Spleen (tissue), 11 donors: ENCODE data around the gene TXN. TPM values are rescaled to one million over a fixed set of nuclear protein-coding genes. Genes with fewer than 3 reads are reported as not detected.
"Not testable (repeated sequence)": the region's sequence is repeated elsewhere in the genome, so short reads cannot be mapped to it uniquely, and the experiment has no call there.

Experiments
- DNase-seq: peaks from one replicate; pipeline ENCODE4 v3.0.0-alpha.2; 2020
- H3K27ac ChIP-seq, 8 donors: fragments of 200-600 bp; sonication (generic) in 7 of 8; 1 replicate in 4 of 8; 2 replicates in 4 of 8; pipeline versions ENCODE4 v1.5.0 to v1.8.0; 2016 to 2021; ENCODE audit warnings: inconsistent platforms in 4 of 8, mild to moderate bottlenecking in 4 of 8, moderate library complexity in 1 of 8
- H3K27me3 ChIP-seq, 7 donors: fragments of 200-600 bp; sonication (generic) in 6 of 7; replicated peaks in 1 of 7; 1 replicate in 4 of 7; 2 replicates in 3 of 7; pipeline versions ENCODE4 v1.5.0 to v1.8.0; 2016 to 2021; ENCODE audit warnings: inconsistent platforms in 3 of 7, mild to moderate bottlenecking in 1 of 7
- H3K36me3 ChIP-seq, 6 donors: fragments of 200-600 bp; sonication (generic) in 5 of 6; 1 replicate in 4 of 6; 2 replicates in 2 of 6; pipeline versions ENCODE4 v1.5.0 to v1.8.0; 2016 to 2021; ENCODE audit warnings: inconsistent platforms in 2 of 6
- H3K4me1 ChIP-seq, 6 donors: fragments of 200-600 bp; sonication (generic) in 5 of 6; 1 replicate in 3 of 6; 2 replicates in 3 of 6; pipeline versions ENCODE4 v1.5.0 to v1.8.0; 2016 to 2021; ENCODE audit warnings: inconsistent platforms in 3 of 6
- H3K4me3 ChIP-seq, 8 donors: fragments of 200-600 bp; sonication (generic) in 7 of 8; 1 replicate in 4 of 8; 2 replicates in 4 of 8; pipeline versions ENCODE4 v1.5.0 to v1.8.0; 2016 to 2021; ENCODE audit warnings: inconsistent platforms in 4 of 8, mild to moderate bottlenecking in 4 of 8, moderate library complexity in 2 of 8
- H3K9me3 ChIP-seq, 8 donors: fragments of 200-600 bp; sonication (generic) in 7 of 8; 1 replicate in 4 of 8; 2 replicates in 4 of 8; pipeline versions ENCODE4 v1.5.0 to v1.8.0; 2016 to 2021; ENCODE audit warnings: inconsistent platforms in 4 of 8
- CTCF ChIP-seq, 11 experiments: fragments of 200-600 bp in 7 of 11; fragments of 450-650 bp in 4 of 11; sonication (generic) in 4 of 11; IDR thresholded peaks in 8 of 11; conservative IDR thresholded peaks in 3 of 11; 1 replicate in 7 of 11; 2 replicates in 4 of 11; pipeline versions ENCODE4 v1.4.0 to v1.8.0; 2016 to 2021; ENCODE audit warnings: antibody characterized with exemption in 11 of 11, inconsistent platforms in 4 of 11, mild to moderate bottlenecking in 1 of 11
- POLR2A ChIP-seq, 3 donors: fragments of 450-650 bp; IDR thresholded peaks; one replicate each; pipeline ENCODE4 v1.5.1; 2017; ENCODE audit warnings: antibody characterized with exemption in 3 of 3, mild to moderate bottlenecking in 1 of 3
- POLR2AphosphoS5 ChIP-seq, 3 donors: sonication (generic); formaldehyde crosslinking; IDR thresholded peaks; one replicate each; pipeline ENCODE4 v1.5.1; 2017; ENCODE audit warnings: antibody characterized with exemption in 3 of 3
- WGBS, 5 donors: extraction: QIAGEN DNeasy Blood & Tissue Kit in 3 of 5; methylation state at CpG; one replicate each; pipeline versions ENCODE4 v1.1.5 to v1.1.7; 2013 to 2018; 5-methylcytosine and 5-hydroxymethylcytosine counted together
- intact Hi-C: fragments of 100-400 bp; cut with DNase I; formaldehyde crosslinking; loops from one replicate; pipeline ENCODE4 v1.15.0; 2023; ENCODE audit warnings: low total_unique reads
- polyA plus RNA-seq, 3 donors: library from polyadenylated mRNA; stranded (reverse); fragments of 200-250 nt; gene quantifications; one replicate each; pipeline ENCODE4 v1.2.1, GENCODE V29; 2013
- total RNA-seq, 7 donors: library from RNA; depleted of rRNA in 3 of 7; stranded (reverse); fragments of >200 nt in 3 of 7; fragmentation: NEBNext Ultra II Directional in 4 of 7; extraction: Animal tissue kit (Norgen Biotek cat#: 25700) in 4 of 7; gene quantifications; one replicate each; pipeline versions ENCODE4 v1.1.0 to v1.2.1, GENCODE V29; 2016 to 2021
- donor health status: healthy with polysubstance abuse.
- donor health status: DM: no; HTN: no; CAD: no; lungs with moderate emphysema.
- donor health status: DM: no; HTN: no; CAD: no.
- donor health status: Bipolar disorder and iron deficiency.
- donor health status: healthy.
- donor health status: DM: no; HTN: no; CAD: no.
- donor health status: DM: yes; HTN: yes; CAD: no.

Gene TXN
- total and polyA plus RNA-seq, 10 donors: 74.4 to 196 (median 106) TPM

GRCh38 chr9:110206389-110206788 is 49.9 kb downstream of the TXN start:
- Histone ChIP-seq H3K27ac (no peak overlapping the region), H3K4me3 (no peak overlapping the region), H3K9me3 (peaks cover 0 to 1% (median 0%) of the 10 kb centered on the region in 8 donors), H3K4me1 (no peaks in the 10 kb centered on the region), H3K27me3 (peaks cover 0 to 8% (median 0%) of the 10 kb centered on the region in 7 donors), H3K36me3 (no peaks in the 10 kb centered on the region)
- no peak for DNase-seq
- no peak for TF ChIP-seq POLR2AphosphoS5 (IDR thresholded peaks at IDR 0.05)
- TF ChIP-seq POLR2A (IDR thresholded peaks at IDR 0.05): no peak
- no peak for TF ChIP-seq CTCF (IDR thresholded peaks at IDR 0.05 in 8 of 11, conservative IDR thresholded peaks at IDR 0.05 in 3 of 11)
- intact Hi-C loops: no loop called here
- WGBS, 5 donors: 50 to 75% (median 65%) methylated on average over 1 of the region's 1 CpG

DNA sequence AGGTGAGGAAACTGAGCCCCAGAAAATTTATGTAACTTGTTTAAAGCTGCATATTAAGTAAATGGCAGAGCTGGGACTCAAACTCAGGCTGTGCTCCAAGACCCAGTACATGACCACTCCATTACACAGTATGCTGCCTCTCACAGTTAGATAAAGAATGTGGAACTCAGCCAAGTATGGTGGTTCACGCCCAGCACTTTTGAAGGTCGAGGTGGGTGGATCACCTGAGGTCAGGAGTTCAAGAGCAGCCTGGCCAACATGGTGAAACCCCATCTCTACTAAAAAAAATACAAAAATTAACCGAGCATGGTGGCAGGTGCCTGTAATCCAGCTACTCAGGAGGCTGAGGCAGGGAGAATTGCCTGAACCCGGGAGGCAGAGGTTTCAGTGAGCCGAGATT is 50.7 kb downstream of the TXN start:
- H3K36me3 ChIP-seq, intact Hi-C loops, H3K9me3 ChIP-seq, H3K4me3 ChIP-seq, DNase-seq, H3K27ac ChIP-seq, H3K27me3 ChIP-seq, H3K4me1 ChIP-seq: not testable (repeated sequence)
- 69 to 82% (median 74%) methylated on average over 5 of the region's 5 CpGs for WGBS, 5 donors

GRCh38 chr9:110202232-110202631 is 54.1 kb downstream of the TXN start:
- DNase-seq: no peak
- no peaks in the 10 kb centered on the region for H3K9me3 ChIP-seq
- intact Hi-C loops: no loop called here
- no peaks in the 10 kb centered on the region for H3K36me3 ChIP-seq
- 85 to 97% (median 93%) methylated on average over 6 of the region's 6 CpGs for WGBS, 5 donors
- no peak overlapping the region for H3K27ac ChIP-seq
- TF ChIP-seq CTCF (IDR thresholded peaks at IDR 0.05 in 8 of 11, conservative IDR thresholded peaks at IDR 0.05 in 3 of 11) (no peak), POLR2AphosphoS5 (IDR thresholded peaks at IDR 0.05) (no peak), POLR2A (IDR thresholded peaks at IDR 0.05) (no peak)
- peaks cover 0 to 6% (median 0%) of the 10 kb centered on the region in 7 donors for H3K27me3 ChIP-seq
- no peaks in the 10 kb centered on the region for H3K4me1 ChIP-seq
- H3K4me3 ChIP-seq: no peak overlapping the region

- no peak for DNase-seq
- intact Hi-C loops: no loop called here
- no peaks in the 10 kb centered on the region for H3K4me1 ChIP-seq
- H3K36me3 ChIP-seq: no peaks in the 10 kb centered on the region
- no peak overlapping the region for H3K27ac ChIP-seq
- TF ChIP-seq CTCF (IDR thresholded peaks at IDR 0.05 in 8 of 11, conservative IDR thresholded peaks at IDR 0.05 in 3 of 11) (no peak), POLR2AphosphoS5 (IDR thresholded peaks at IDR 0.05) (no peak), POLR2A (IDR thresholded peaks at IDR 0.05) (no peak)
- H3K27me3 ChIP-seq: no peaks in the 10 kb centered on the region
- 83 to 93% (median 92%) methylated on average over 2 of the region's 2 CpGs for WGBS, 5 donors
- no peaks in the 10 kb centered on the region for H3K9me3 ChIP-seq
- no peak overlapping the region for H3K4me3 ChIP-seq
Observed at GRCh38 chr9:110199643-110200042, 56.7 kb downstream of the TXN start.

DNA sequence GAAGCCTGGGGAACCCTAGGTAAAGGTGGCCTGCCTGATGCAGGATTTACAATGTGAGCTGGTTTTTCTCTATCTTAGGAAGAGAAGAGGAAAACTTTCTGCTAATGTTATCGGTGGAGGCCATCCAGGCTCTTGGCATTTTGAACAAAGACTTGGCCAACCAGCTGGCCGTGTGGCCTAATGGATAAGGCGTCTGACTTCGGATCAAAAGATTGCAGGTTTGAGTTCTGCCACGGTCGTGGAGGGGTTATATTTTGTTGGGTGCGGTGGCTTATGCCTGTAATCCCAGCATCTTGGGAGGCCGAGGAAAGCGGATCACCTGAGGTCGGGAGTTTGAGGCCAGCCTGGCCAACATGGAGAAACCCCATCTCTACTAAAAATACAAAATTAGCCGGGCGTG is 58.0 kb downstream of the TXN start:
- intact Hi-C loops: no loop called here
- 94 to 97% (median 95%) methylated on average over 12 of the region's 12 CpGs for WGBS, 5 donors

More for the DNA sequence above, 58.0 kb downstream of the TXN start:
- no peak for DNase-seq
- Histone ChIP-seq H3K4me1 (peaks cover 0 to 10% (median 2%) of the 10 kb centered on the region in 6 donors), H3K9me3 (no peaks in the 10 kb centered on the region), H3K27ac (no peak overlapping the region), H3K4me3 (no peak overlapping the region), H3K27me3 (no peaks in the 10 kb centered on the region), H3K36me3 (no peaks in the 10 kb centered on the region)
- TF ChIP-seq POLR2A (IDR thresholded peaks at IDR 0.05) (no peak), POLR2AphosphoS5 (IDR thresholded peaks at IDR 0.05) (no peak), CTCF (IDR thresholded peaks at IDR 0.05 in 8 of 11, conservative IDR thresholded peaks at IDR 0.05 in 3 of 11) (no peak)
